GM23248 (cell line): ENCODE results near the gene LRRC1.

Experiments
- EZH2 ChIP-seq: fragments of 200-600 bp; sonication (generic); IDR thresholded peaks from 2 replicates; pipeline ENCODE4 v1.6.1; 2018; ENCODE audit warnings: antibody characterized with exemption, mild to moderate bottlenecking; ENCODE audit not compliant: insufficient read depth, poor library complexity, severe bottlenecking
- EZH2phosphoT487 ChIP-seq: fragments of 200-600 bp; sonication (generic); IDR thresholded peaks from 2 replicates; pipeline ENCODE4 v1.6.1; 2018; ENCODE audit warnings: antibody characterized with exemption, moderate library complexity, mild to moderate bottlenecking, low read depth; ENCODE audit not compliant: insufficient read depth

DNA sequence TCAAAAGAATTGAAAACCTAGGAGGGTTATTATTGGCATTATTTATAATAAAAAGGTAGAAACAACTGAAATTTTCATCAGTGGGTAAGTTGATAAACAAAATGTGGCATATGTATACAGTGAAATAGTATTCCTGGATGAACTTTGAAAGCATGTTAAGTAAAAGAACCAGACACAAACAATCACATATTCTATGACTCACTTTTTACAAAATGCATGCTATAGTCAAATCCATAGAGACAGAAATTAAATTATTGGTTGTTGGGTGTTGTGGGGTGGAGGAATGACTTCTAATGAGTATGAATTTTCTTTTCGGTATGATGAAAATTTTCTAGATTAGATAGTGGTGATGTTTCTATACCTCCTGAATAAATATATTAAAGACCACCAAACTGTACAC is 94.6 kb downstream of the LRRC1 start:
- TF ChIP-seq EZH2 (no peak), EZH2phosphoT487 (no peak)
